HepG2 (cell line): ENCODE data around the gene CALML6. TPM values are rescaled to one million over a fixed set of nuclear protein-coding genes. Genes with fewer than 3 reads are reported as not detected.

Experiments used
- ATAC-seq: fragments of 200-7000 bp; cut with Tn5 transposase; 3 replicates; pipeline ENCODE4 v1.9.1; 2020; ENCODE audit warnings: mild to moderate bottlenecking, moderate library complexity
- BruUV-seq: library from RNA; stranded (reverse); fragments of 400-500 nt; replicated peaks from 2 replicates; lab custom pipeline; 2021; lab: Mats Ljungman, UMichigan
- CTCF ChIA-PET: fragments of 300-600 bp; formaldehyde crosslinking; extraction: SDS; loops from one replicate; lab custom pipeline; 2021; ENCODE audit warnings: low total read pairs, inconsistent platforms, low intra/inter-chr PET ratio; lab: Yijun Ruan, JAX
- POLR2A ChIA-PET: fragments of 350-600 bp; sonication (Branson Sonifier 250); formaldehyde crosslinking; loops from one replicate; lab custom pipeline; 2020; ENCODE audit warnings: antibody characterized with exemption, inconsistent platforms; lab: Yijun Ruan, JAX
- DNase-seq: peaks from one replicate; pipeline ENCODE4 v3.0.0-alpha.2; 2015; ENCODE audit warnings: low spot score
- FAIRE-seq: peaks from 3 replicates; lab custom pipeline; 2011; peaks lifted over from hg19 to GRCh38; lab: Jason Lieb, UNC
- H2AFZ ChIP-seq: one replicate; pipeline ENCODE4 v1.6.1; 2011; ENCODE audit warnings: low read length, inconsistent platforms
- H3K27ac ChIP-seq: fragments of 300-600 bp; 3 replicates; pipeline ENCODE4 v1.8.0; 2011; ENCODE audit warnings: mixed run types, mild to moderate bottlenecking, mixed read lengths, low read length, inconsistent platforms; ENCODE audit not compliant: insufficient read depth; ENCODE audit errors: extremely low read length
- H3K27me3 ChIP-seq, 2 experiments: fragments of 200-600 bp in 1 of 2; 2 replicates in 1 of 2; 3 replicates in 1 of 2; pipeline versions ENCODE4 v1.6.0 to v1.8.0; 2011; ENCODE audit warnings: low read length in 2 of 2, mild to moderate bottlenecking in 2 of 2, moderate library complexity in 2 of 2, inconsistent platforms in 1 of 2; ENCODE audit not compliant: insufficient read depth in 2 of 2, control insufficient read depth in 1 of 2
- H3K36me3 ChIP-seq, 2 experiments: fragments of 200-600 bp in 1 of 2; replicated peaks in 1 of 2; 2 replicates in 1 of 2; 3 replicates in 1 of 2; pipeline versions ENCODE4 v1.5.1 to v1.8.0; 2011; ENCODE audit warnings: low read length in 2 of 2, inconsistent platforms in 1 of 2; ENCODE audit not compliant: insufficient read depth in 2 of 2, control insufficient read depth in 1 of 2
- H3K4me1 ChIP-seq: 2 replicates; pipeline ENCODE4 v1.5.1; 2012; ENCODE audit warnings: low read length, inconsistent platforms; ENCODE audit not compliant: insufficient read depth
- H3K4me2 ChIP-seq: 2 replicates; pipeline ENCODE4 v1.6.0; 2011; ENCODE audit warnings: low read depth, low read length, inconsistent platforms
- H3K4me3 ChIP-seq, 3 experiments: fragments of 200-600 bp in 1 of 3; sonication (generic), shearing (Covaris generic) in 1 of 3; replicated peaks in 1 of 3; 2 replicates each; pipeline ENCODE4 v1.5.1; 2011 to 2016; ENCODE audit warnings: low read length in 3 of 3, inconsistent platforms in 2 of 3, low read depth in 2 of 3, mild to moderate bottlenecking in 2 of 3, control low read depth in 1 of 3, mixed read lengths in 1 of 3; ENCODE audit not compliant: insufficient read depth in 1 of 3
- H3K79me2 ChIP-seq: one replicate; pipeline ENCODE4 v1.6.1; 2011; ENCODE audit warnings: low read length, inconsistent platforms; ENCODE audit not compliant: insufficient read depth
- H3K9ac ChIP-seq: 2 replicates; pipeline ENCODE4 v1.6.0; 2011; ENCODE audit warnings: mild to moderate bottlenecking, low read depth, low read length, inconsistent platforms; ENCODE audit not compliant: insufficient read depth
- H3K9me3 ChIP-seq: 2 replicates; pipeline ENCODE4 v1.5.1; 2012; ENCODE audit warnings: mild to moderate bottlenecking, low read length
- H4K20me1 ChIP-seq: 2 replicates; pipeline ENCODE4 v1.6.0; 2011; ENCODE audit warnings: inconsistent platforms, mild to moderate bottlenecking, low read length, moderate library complexity; ENCODE audit not compliant: insufficient read depth
- CCAR2 ChIP-seq: fragments of 200-400 bp; formaldehyde crosslinking; optimal IDR thresholded peaks from 2 replicates; pipeline ENCODE3; 2018; ENCODE audit warnings: low read depth, mild to moderate bottlenecking, low read length, moderate library complexity
- DMAP1 ChIP-seq: IDR thresholded peaks from 2 replicates; pipeline ENCODE4 v1.6.1; 2016
- ERF ChIP-seq: IDR thresholded peaks from 2 replicates; pipeline ENCODE4 v1.6.1; 2018; ENCODE audit warnings: missing biosample characterization, missing genetic modification reagents
- FOXA3 ChIP-seq: IDR thresholded peaks from 2 replicates; pipeline ENCODE4 v1.6.1; 2016; ENCODE audit warnings: missing genetic modification reagents, missing compliant biosample characterization
- HOXA3 ChIP-seq: sonication (generic); formaldehyde crosslinking; IDR thresholded peaks from 2 replicates; pipeline ENCODE4 v1.5.0; 2020; ENCODE audit warnings: missing genetic modification reagents
- HOXA5 ChIP-seq: sonication (generic); formaldehyde crosslinking; IDR thresholded peaks from 2 replicates; pipeline ENCODE4 v1.4.0; 2020; ENCODE audit warnings: missing genetic modification reagents
- KAT8 ChIP-seq: IDR thresholded peaks from 2 replicates; pipeline ENCODE4 v1.6.1; 2016; ENCODE audit warnings: missing genetic modification reagents, missing compliant biosample characterization
- KLF16 ChIP-seq, 2 experiments: sonication (generic) in 1 of 2; formaldehyde crosslinking in 1 of 2; IDR thresholded peaks; 2 replicates each; pipeline versions ENCODE4 v1.6.1 to v1.8.0; 2016 to 2023; ENCODE audit warnings: missing genetic modification reagents in 2 of 2, missing compliant biosample characterization in 1 of 2
- KMT2B ChIP-seq: IDR thresholded peaks from 2 replicates; pipeline ENCODE4 v1.6.1; 2016; ENCODE audit warnings: missing genetic modification reagents, missing compliant biosample characterization
- NBN ChIP-seq: fragments of 450-650 bp; conservative IDR thresholded peaks from 2 replicates; pipeline ENCODE4 v1.6.1; 2017
- PAF1 ChIP-seq: IDR thresholded peaks from 2 replicates; pipeline ENCODE4 v1.6.1; 2016; ENCODE audit warnings: missing genetic modification reagents, missing compliant biosample characterization
- SCMH1 ChIP-seq: sonication (generic); formaldehyde crosslinking; IDR thresholded peaks from 2 replicates; pipeline ENCODE4 v1.9.0; 2021; ENCODE audit warnings: missing genetic modification reagents, mild to moderate bottlenecking, borderline replicate concordance
- SP2 ChIP-seq: sonication (generic); formaldehyde crosslinking; IDR thresholded peaks from 2 replicates; pipeline ENCODE4 v1.5.1; 2020; ENCODE audit warnings: mild to moderate bottlenecking, missing genetic modification reagents
- TCF12 ChIP-seq, 2 experiments: fragments of 450-650 bp in 1 of 2; sonication (generic) in 1 of 2; formaldehyde crosslinking in 1 of 2; IDR thresholded peaks; 2 replicates each; pipeline versions ENCODE4 v1.6.1 to v1.8.0; 2017 to 2022; ENCODE audit warnings: antibody characterized with exemption in 1 of 2, mild to moderate bottlenecking in 1 of 2, missing genetic modification reagents in 1 of 2, moderate library complexity in 1 of 2
- ZBTB8A ChIP-seq: sonication (generic); formaldehyde crosslinking; IDR thresholded peaks from 2 replicates; pipeline ENCODE4 v1.4.0; 2020; ENCODE audit warnings: mild to moderate bottlenecking, low read depth, missing genetic modification reagents, borderline replicate concordance
- ZKSCAN5 ChIP-seq: sonication (generic); formaldehyde crosslinking; IDR thresholded peaks from 2 replicates; pipeline ENCODE4 v1.5.1; 2020; ENCODE audit warnings: mild to moderate bottlenecking, missing genetic modification reagents
- ZNF354B ChIP-seq: sonication (generic); formaldehyde crosslinking; IDR thresholded peaks from 2 replicates; pipeline ENCODE4 v1.8.0; 2022; ENCODE audit warnings: mild to moderate bottlenecking, missing genetic modification reagents
- ZNF543 ChIP-seq: sonication (generic); formaldehyde crosslinking; IDR thresholded peaks from 2 replicates; pipeline ENCODE4 v1.4.0; 2020; ENCODE audit warnings: mild to moderate bottlenecking, missing genetic modification reagents
- ZNF709 ChIP-seq: sonication (generic); formaldehyde crosslinking; IDR thresholded peaks from 2 replicates; pipeline ENCODE4 v1.5.0; 2020; ENCODE audit warnings: mild to moderate bottlenecking, missing genetic modification reagents
- WGBS: methylation state at CpG from one replicate; pipeline ENCODE4 v1.1.6; 2017; ENCODE audit warnings: low lambda C conversion rate; 5-methylcytosine and 5-hydroxymethylcytosine counted together
- in situ Hi-C: cut with HindIII; loops from 2 replicates; pipeline ENCODE4 v1.10.0; 2017; ENCODE audit warnings: low pct_unique_long_range_greater_than_20kb; ENCODE audit not compliant: extremely low pct_ligation_motif_present
- intact Hi-C: fragments of 100-400 bp; cut with micrococcal nuclease; formaldehyde crosslinking; loops from one replicate; pipeline ENCODE4 v1.10.0; 2022; ENCODE audit not compliant: unreplicated experiment
- polyA plus RNA-seq, 8 experiments: library from polyadenylated mRNA; depleted of rRNA in 3 of 8; stranded (reverse) in 7 of 8; unstranded in 1 of 8; fragments of >200 nt; fragmentation: Illumina TruSeq in 4 of 8; extraction: Trizol in 4 of 8; gene quantifications; 2 replicates each; pipeline versions ENCODE4 v1.2.1 to v1.2.3, GENCODE V29; 2011 to 2016; ENCODE audit warnings: low read depth in 4 of 8, missing spikeins in 1 of 8, mixed read lengths in 1 of 8; ENCODE audit not compliant: insufficient read depth in 1 of 8
- total RNA-seq, 5 experiments: library from RNA; depleted of rRNA; stranded (reverse); fragments of >200 nt; fragmentation: Illumina TruSeq; extraction: Trizol; gene quantifications; 2 replicates each; pipeline ENCODE4 v1.2.3, GENCODE V29; 2016; ENCODE audit warnings: low read depth in 1 of 5
- TF ChIP-seq, protein P1 (sequence below): IDR thresholded peaks from 2 replicates; pipeline ENCODE4 v1.6.1; 2016; ENCODE audit warnings: low read depth, control low read depth
- TF ChIP-seq, protein P2 (sequence below): sonication (generic); formaldehyde crosslinking; IDR thresholded peaks from 2 replicates; pipeline ENCODE4 v1.9.0; 2021; ENCODE audit warnings: missing genetic modification reagents, mild to moderate bottlenecking, borderline replicate concordance
- TF ChIP-seq, protein P3 (sequence below): sonication (generic); formaldehyde crosslinking; IDR thresholded peaks from 2 replicates; pipeline ENCODE4 v1.4.0; 2020; ENCODE audit warnings: mild to moderate bottlenecking, missing genetic modification reagents

Gene CALML6
- total and polyA plus RNA-seq, 2 of the 13 experiments (the other 11 are each of a cell fraction or from before 2014, with no cell fraction given): 0.11 to 0.12 TPM

DNA sequence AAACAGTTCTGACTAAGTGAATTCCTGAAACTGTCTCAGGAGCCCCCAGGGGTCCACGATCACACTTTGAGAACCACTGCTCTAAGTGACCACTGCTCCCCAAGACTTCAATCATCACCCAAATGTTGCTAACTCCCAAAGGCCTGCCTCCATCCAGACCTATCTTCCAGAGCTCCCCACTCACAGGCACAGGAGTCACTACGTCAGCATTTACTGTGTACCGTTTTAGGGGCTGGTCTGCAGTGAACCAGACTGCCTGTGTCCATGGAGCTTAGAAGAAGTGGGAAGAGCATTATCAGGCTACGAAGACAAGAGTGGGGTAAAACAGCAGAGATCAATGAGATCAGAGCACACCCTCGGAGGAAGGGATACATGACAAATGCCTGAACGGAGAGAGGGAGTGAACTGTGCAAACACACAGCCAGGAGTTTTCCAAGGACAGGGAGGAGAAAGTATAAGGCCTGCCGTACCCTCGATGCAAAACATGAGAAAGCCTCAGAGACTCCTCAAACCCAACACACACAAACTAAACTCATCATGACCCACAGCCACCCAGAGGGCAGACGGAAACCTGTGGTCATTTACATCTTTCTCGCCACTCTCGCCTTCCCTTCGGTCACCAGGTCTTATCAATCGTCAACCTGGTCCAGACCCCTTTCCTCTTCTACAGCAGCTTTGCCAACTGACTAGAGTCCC lies 34.3 kb upstream of the CALML6 start:
- Histone ChIP-seq H3K27ac (peak overlapping the region; percentile 52), H3K9ac (peak overlapping the region; percentile 13; the same call in 1 of the 2 replicates), H3K4me2 (peak overlapping the region; percentile 34), H3K36me3 (peaks cover 13 to 20% of the 10 kb centered on the region in 2 experiments), H4K20me1 (peaks cover 82% of the 10 kb centered on the region), H3K4me1 (peaks cover 60% of the 10 kb centered on the region), H3K79me2 (peaks cover 84% of the 10 kb centered on the region), H3K4me3 (no peak overlapping the region; a peak in 1 of 6 replicates), H2AFZ (no peak overlapping the region), H3K9me3 (no peaks in the 10 kb centered on the region), H3K27me3 (no peaks in the 10 kb centered on the region)
- BruUV-seq: TSS peak; percentile 29
- in situ Hi-C loops: no loop called here
- DNase-seq: no peak
- no peak for FAIRE-seq
- ATAC-seq: peak; percentile 59
- 41% methylated on average over 13 of the region's 13 CpGs for WGBS
- ChIA-PET CTCF (no interaction called here), POLR2A (interaction anchor here (1.8 kb wide), 1 partner anchor 11 kb away, joined by 6 read pairs; no protein-coding TSS in a partner anchor)
- intact Hi-C loops: no loop called here
- no peak for TF ChIP-seq SCMH1
- no peak for TF ChIP-seq ZNF543 (CRISPR knock-in tag)
- no peak for TF ChIP-seq TCF12 (IDR thresholded peaks at IDR 0.05)
- TF ChIP-seq TCF12 (CRISPR knock-in tag; IDR thresholded peaks at IDR 0.05): no peak
- TF ChIP-seq ZNF709: no peak
- TF ChIP-seq, protein P1, sequence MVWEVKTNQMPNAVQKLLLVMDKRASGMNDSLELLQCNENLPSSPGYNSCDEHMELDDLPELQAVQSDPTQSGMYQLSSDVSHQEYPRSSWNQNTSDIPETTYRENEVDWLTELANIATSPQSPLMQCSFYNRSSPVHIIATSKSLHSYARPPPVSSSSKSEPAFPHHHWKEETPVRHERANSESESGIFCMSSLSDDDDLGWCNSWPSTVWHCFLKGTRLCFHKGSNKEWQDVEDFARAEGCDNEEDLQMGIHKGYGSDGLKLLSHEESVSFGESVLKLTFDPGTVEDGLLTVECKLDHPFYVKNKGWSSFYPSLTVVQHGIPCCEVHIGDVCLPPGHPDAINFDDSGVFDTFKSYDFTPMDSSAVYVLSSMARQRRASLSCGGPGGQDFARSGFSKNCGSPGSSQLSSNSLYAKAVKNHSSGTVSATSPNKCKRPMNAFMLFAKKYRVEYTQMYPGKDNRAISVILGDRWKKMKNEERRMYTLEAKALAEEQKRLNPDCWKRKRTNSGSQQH (CRISPR knock-in tag): no peak
- TF ChIP-seq PAF1 (CRISPR knock-in tag): no peak
- TF ChIP-seq KAT8 (CRISPR knock-in tag): no peak
- TF ChIP-seq, protein P2, sequence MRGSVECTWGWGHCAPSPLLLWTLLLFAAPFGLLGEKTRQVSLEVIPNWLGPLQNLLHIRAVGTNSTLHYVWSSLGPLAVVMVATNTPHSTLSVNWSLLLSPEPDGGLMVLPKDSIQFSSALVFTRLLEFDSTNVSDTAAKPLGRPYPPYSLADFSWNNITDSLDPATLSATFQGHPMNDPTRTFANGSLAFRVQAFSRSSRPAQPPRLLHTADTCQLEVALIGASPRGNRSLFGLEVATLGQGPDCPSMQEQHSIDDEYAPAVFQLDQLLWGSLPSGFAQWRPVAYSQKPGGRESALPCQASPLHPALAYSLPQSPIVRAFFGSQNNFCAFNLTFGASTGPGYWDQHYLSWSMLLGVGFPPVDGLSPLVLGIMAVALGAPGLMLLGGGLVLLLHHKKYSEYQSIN (CRISPR knock-in tag): no peak
- TF ChIP-seq FOXA3 (CRISPR knock-in tag): peak; percentile 10; the same call in 1 of the 2 replicates
- TF ChIP-seq NBN: no peak
- TF ChIP-seq ZBTB8A (CRISPR knock-in tag): no peak
- no peak for TF ChIP-seq KMT2B (CRISPR knock-in tag)
- TF ChIP-seq KLF16 (CRISPR knock-in tag; IDR thresholded peaks at IDR 0.05): no peak
- no peak for TF ChIP-seq HOXA5 (CRISPR knock-in tag)
- TF ChIP-seq CCAR2: no peak
- no peak for TF ChIP-seq HOXA3 (CRISPR knock-in tag)
- TF ChIP-seq ZNF354B (CRISPR knock-in tag): 0 out of 2 replicates have a peak, but pooled peaks have one; percentile 35
- TF ChIP-seq, protein P3, sequence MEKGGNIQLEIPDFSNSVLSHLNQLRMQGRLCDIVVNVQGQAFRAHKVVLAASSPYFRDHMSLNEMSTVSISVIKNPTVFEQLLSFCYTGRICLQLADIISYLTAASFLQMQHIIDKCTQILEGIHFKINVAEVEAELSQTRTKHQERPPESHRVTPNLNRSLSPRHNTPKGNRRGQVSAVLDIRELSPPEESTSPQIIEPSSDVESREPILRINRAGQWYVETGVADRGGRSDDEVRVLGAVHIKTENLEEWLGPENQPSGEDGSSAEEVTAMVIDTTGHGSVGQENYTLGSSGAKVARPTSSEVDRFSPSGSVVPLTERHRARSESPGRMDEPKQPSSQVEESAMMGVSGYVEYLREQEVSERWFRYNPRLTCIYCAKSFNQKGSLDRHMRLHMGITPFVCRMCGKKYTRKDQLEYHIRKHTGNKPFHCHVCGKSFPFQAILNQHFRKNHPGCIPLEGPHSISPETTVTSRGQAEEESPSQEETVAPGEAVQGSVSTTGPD (CRISPR knock-in tag): no peak
- TF ChIP-seq SP2 (CRISPR knock-in tag): no peak
- 0 out of 2 replicates have a peak, but pooled peaks have one; percentile 28 for TF ChIP-seq ERF (CRISPR knock-in tag)
- no peak for TF ChIP-seq ZKSCAN5 (CRISPR knock-in tag)
- TF ChIP-seq DMAP1 (CRISPR knock-in tag): no peak
